ENCODE measurements around the gene AMOTL1. TPM values are rescaled to one million over a fixed set of nuclear protein-coding genes. Genes with fewer than 3 reads are reported as not detected.

The AMOTL1 gene
- total RNA-seq, 1 experiment from 2014 or later: 76.6 TPM

DNA sequence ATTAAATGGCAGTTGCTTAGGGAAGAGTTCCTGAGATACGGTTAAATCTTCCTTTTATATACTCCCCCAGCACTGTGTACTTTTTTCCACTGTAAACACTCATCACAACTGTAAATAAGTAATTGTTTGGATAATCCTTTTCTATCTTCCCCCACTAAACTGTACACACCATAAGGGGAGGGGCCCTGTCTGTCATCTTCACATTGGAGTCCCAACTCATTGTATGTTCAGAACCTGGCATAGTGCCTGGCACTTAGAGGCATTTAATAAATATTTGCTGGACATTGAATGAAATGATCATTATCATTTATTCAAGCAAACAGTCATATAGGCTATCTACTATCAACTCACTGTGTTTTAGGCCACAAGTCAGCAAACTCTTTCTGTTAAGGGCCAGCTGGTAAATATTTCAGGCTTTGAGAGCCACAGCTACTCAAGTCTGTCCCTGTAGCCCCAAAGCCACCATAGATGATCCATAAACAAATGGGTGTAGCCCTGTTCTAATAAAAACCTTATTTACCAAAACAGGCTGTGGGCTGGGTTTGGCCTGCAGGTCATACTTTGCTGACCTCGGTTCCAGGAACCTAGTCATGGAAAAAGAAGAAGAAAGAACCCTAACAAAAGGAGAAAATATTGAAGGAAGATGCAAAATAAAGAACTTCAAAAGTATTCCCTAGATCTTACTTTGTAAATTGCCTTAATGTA is 70.0 kb downstream of the AMOTL1 start:
- DNase-seq (ENCODE audit: unreplicated experiment): no peak
- H3K36me3 Mint-ChIP-seq (ENCODE audit: insufficient read depth, unreplicated experiment): peaks cover 60% of the 10 kb centered on the region
- CTCF ChIA-PET: interaction anchor here (0.6 to 2.1 kb wide), 3 partner anchors 130 to 861 kb away, joined by 3 to 5 read pairs (median 3); no protein-coding TSS in a partner anchor
- H3K4me1 Mint-ChIP-seq (ENCODE audit: insufficient read depth, unreplicated experiment): peaks cover 15% of the 10 kb centered on the region
- POLR2A ChIA-PET: interaction anchor here (0.7 kb wide), 2 partner anchors 10 to 12 kb away, joined by 3 read pairs; no protein-coding TSS in a partner anchor
- H3K4me3 Mint-ChIP-seq (ENCODE audit: unreplicated experiment): no peak overlapping the region
- H3K27ac Mint-ChIP-seq (ENCODE audit: low read depth, unreplicated experiment): no peak overlapping the region
- BruUV-seq (replicated peaks): no TSS peak
- TF ChIP-seq, protein P1, sequence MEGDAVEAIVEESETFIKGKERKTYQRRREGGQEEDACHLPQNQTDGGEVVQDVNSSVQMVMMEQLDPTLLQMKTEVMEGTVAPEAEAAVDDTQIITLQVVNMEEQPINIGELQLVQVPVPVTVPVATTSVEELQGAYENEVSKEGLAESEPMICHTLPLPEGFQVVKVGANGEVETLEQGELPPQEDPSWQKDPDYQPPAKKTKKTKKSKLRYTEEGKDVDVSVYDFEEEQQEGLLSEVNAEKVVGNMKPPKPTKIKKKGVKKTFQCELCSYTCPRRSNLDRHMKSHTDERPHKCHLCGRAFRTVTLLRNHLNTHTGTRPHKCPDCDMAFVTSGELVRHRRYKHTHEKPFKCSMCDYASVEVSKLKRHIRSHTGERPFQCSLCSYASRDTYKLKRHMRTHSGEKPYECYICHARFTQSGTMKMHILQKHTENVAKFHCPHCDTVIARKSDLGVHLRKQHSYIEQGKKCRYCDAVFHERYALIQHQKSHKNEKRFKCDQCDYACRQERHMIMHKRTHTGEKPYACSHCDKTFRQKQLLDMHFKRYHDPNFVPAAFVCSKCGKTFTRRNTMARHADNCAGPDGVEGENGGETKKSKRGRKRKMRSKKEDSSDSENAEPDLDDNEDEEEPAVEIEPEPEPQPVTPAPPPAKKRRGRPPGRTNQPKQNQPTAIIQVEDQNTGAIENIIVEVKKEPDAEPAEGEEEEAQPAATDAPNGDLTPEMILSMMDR (IDR thresholded peaks at IDR 0.05; ENCODE audit: unreplicated experiment): no peak
- H3K9me3 Mint-ChIP-seq (ENCODE audit: unreplicated experiment): no peaks in the 10 kb centered on the region
- no peaks in the 10 kb centered on the region for H3K27me3 Mint-ChIP-seq (ENCODE audit: insufficient read depth, unreplicated experiment)
- intact Hi-C loops (cut with micrococcal nuclease): no loop called here

- TF ChIP-seq, protein P1 (IDR thresholded peaks at IDR 0.05; ENCODE audit: unreplicated experiment): no peak
- CTCF ChIA-PET: interaction anchor here (0.7 to 2.1 kb wide), 3 partner anchors 16 to 217 kb away, joined by 4 to 6 read pairs (median 5); no protein-coding TSS in a partner anchor
Measured at GRCh38 chr11:94840209-94840608, 72.1 kb downstream of the AMOTL1 start.

DNA sequence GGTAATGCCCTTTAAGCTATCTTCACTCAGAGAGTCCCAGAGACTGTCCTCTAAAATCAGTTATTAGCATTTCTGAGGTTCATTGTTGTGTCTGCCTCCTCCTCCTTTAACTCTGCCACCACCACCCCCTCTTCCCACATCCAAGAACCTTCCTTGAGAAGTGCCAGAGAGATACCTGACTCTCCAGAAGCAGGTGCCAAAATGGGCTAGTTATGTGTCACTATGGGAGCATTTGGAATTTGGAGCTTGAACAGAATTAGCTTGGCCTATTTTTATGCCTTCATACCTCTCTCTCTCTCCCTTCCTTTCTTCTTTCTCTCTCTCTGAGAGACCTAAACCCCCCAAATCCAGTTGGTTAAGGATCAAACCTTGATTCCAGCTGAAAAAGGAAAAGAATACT is 75.9 kb downstream of the AMOTL1 start:
- H3K36me3 Mint-ChIP-seq (ENCODE audit: insufficient read depth, unreplicated experiment): peaks cover 41% of the 10 kb centered on the region

More at GRCh38 chr11:94840209-94840608, 72.1 kb downstream of the AMOTL1 start:
- H3K36me3 Mint-ChIP-seq (ENCODE audit: insufficient read depth, unreplicated experiment): peaks cover 57% of the 10 kb centered on the region
- DNase-seq (ENCODE audit: unreplicated experiment): no peak
- intact Hi-C loops (cut with micrococcal nuclease): no loop called here
- no peak overlapping the region for H3K27ac Mint-ChIP-seq (ENCODE audit: low read depth, unreplicated experiment)
- H3K27me3 Mint-ChIP-seq (ENCODE audit: insufficient read depth, unreplicated experiment): no peaks in the 10 kb centered on the region
- POLR2A ChIA-PET: no interaction called here
- H3K4me3 Mint-ChIP-seq (ENCODE audit: unreplicated experiment): no peak overlapping the region
- no peaks in the 10 kb centered on the region for H3K9me3 Mint-ChIP-seq (ENCODE audit: unreplicated experiment)
- no TSS peak for BruUV-seq (replicated peaks)
- H3K4me1 Mint-ChIP-seq (ENCODE audit: insufficient read depth, unreplicated experiment): peaks cover 5% of the 10 kb centered on the region

GRCh38 chr11:94845622-94846021 is 77.5 kb downstream of the AMOTL1 start:
- BruUV-seq (replicated peaks): no TSS peak
- TF ChIP-seq, protein P1 (IDR thresholded peaks at IDR 0.05; ENCODE audit: unreplicated experiment): no peak
- H3K9me3 Mint-ChIP-seq (ENCODE audit: unreplicated experiment): no peaks in the 10 kb centered on the region
- CTCF ChIA-PET: interaction anchor here (0.6 to 3.9 kb wide), 8 partner anchors 8 to 245 kb away, joined by 3 to 29 read pairs (median 3); no protein-coding TSS in a partner anchor
- DNase-seq (ENCODE audit: unreplicated experiment): peak; percentile 65
- intact Hi-C loops (cut with micrococcal nuclease): no loop called here
- peak overlapping the region; percentile 13 for H3K27ac Mint-ChIP-seq (ENCODE audit: low read depth, unreplicated experiment)
- H3K27me3 Mint-ChIP-seq (ENCODE audit: insufficient read depth, unreplicated experiment): no peaks in the 10 kb centered on the region
- POLR2A ChIA-PET: interaction anchor here (0.7 to 1.3 kb wide), 3 partner anchors 78 to 304 kb away, joined by 3 to 4 read pairs (median 4); partner anchors contain the start of gene AMOTL1
- H3K4me3 Mint-ChIP-seq (ENCODE audit: unreplicated experiment): no peak overlapping the region
- H3K4me1 Mint-ChIP-seq (ENCODE audit: insufficient read depth, unreplicated experiment): peaks cover 12% of the 10 kb centered on the region
- peaks cover 47% of the 10 kb centered on the region for H3K36me3 Mint-ChIP-seq (ENCODE audit: insufficient read depth, unreplicated experiment)

More for the DNA sequence above, 75.9 kb downstream of the AMOTL1 start:
- POLR2A ChIA-PET: interaction anchor here (0.6 kb wide), 1 partner anchor 116 kb away, joined by 4 read pairs; no protein-coding TSS in a partner anchor
- BruUV-seq (replicated peaks): no TSS peak
- Mint-ChIP-seq H3K27me3 (ENCODE audit: insufficient read depth, unreplicated experiment) (no peaks in the 10 kb centered on the region), H3K4me3 (ENCODE audit: unreplicated experiment) (no peak overlapping the region), H3K27ac (ENCODE audit: low read depth, unreplicated experiment) (no peak overlapping the region), H3K9me3 (ENCODE audit: unreplicated experiment) (no peaks in the 10 kb centered on the region), H3K4me1 (ENCODE audit: insufficient read depth, unreplicated experiment) (peaks cover 12% of the 10 kb centered on the region)
- no peak for DNase-seq (ENCODE audit: unreplicated experiment)
- TF ChIP-seq, protein P1 (IDR thresholded peaks at IDR 0.05; ENCODE audit: unreplicated experiment): no peak
- intact Hi-C loops (cut with micrococcal nuclease): no loop called here
- CTCF ChIA-PET: interaction anchor here (0.6 to 3.9 kb wide), 3 partner anchors 138 to 248 kb away, joined by 3 to 29 read pairs (median 4); no protein-coding TSS in a partner anchor

Data from MCF 10A (cell line).